Thyroid gland (tissue), 4 donors: ENCODE data around the gene TRMT10C. TPM values are rescaled to one million over a fixed set of nuclear protein-coding genes. Genes with fewer than 3 reads are reported as not detected.
"Not testable (repeated sequence)": the region's sequence is repeated elsewhere in the genome, so short reads cannot be mapped to it uniquely, and the experiment has no call there.

ENCODE experiments used
- DNase-seq, 2 donors: peaks; one replicate each; pipeline ENCODE4 v3.0.0-alpha.2; 2019
- H3K27ac ChIP-seq, 3 donors: fragments of 200-600 bp; sonication (generic); 1 replicate in 2 of 3; 2 replicates in 1 of 3; pipeline ENCODE4 v1.5.1; 2016 to 2019; ENCODE audit warnings: mild to moderate bottlenecking in 1 of 3, moderate library complexity in 1 of 3
- H3K27me3 ChIP-seq: fragments of 200-600 bp; sonication (generic); one replicate; pipeline ENCODE4 v1.5.1; 2019
- H3K36me3 ChIP-seq, 2 donors: fragments of 200-600 bp; sonication (generic); one replicate each; pipeline ENCODE4 v1.5.1; 2016 to 2019
- H3K4me1 ChIP-seq, 2 donors: fragments of 200-600 bp; sonication (generic); one replicate each; pipeline ENCODE4 v1.5.1; 2017 to 2019
- H3K4me3 ChIP-seq, 3 donors: fragments of 200-600 bp; sonication (generic); replicated peaks in 1 of 3; 1 replicate in 2 of 3; 2 replicates in 1 of 3; pipeline ENCODE4 v1.5.1; 2016; ENCODE audit warnings: mild to moderate bottlenecking in 1 of 3
- H3K9me3 ChIP-seq: fragments of 200-600 bp; sonication (generic); one replicate; pipeline ENCODE4 v1.5.1; 2017
- CTCF ChIP-seq, 6 experiments: fragments of 200-600 bp in 3 of 6; fragments of 450-650 bp in 3 of 6; sonication (generic) in 3 of 6; IDR thresholded peaks; one replicate each; pipeline ENCODE4 v1.5.1; 2016 to 2019; ENCODE audit warnings: antibody characterized with exemption in 6 of 6, mild to moderate bottlenecking in 2 of 6, inconsistent platforms in 1 of 6, moderate library complexity in 1 of 6
- POLR2A ChIP-seq, 2 donors: fragments of 450-650 bp; IDR thresholded peaks; one replicate each; pipeline ENCODE4 v1.6.1; 2017; ENCODE audit warnings: antibody characterized with exemption in 2 of 2, mild to moderate bottlenecking in 2 of 2, moderate library complexity in 1 of 2
- WGBS, 2 donors: methylation state at CpG; one replicate each; pipeline ENCODE4 v1.1.5; 2017; 5-methylcytosine and 5-hydroxymethylcytosine counted together
- intact Hi-C: fragments of 100-400 bp; cut with DNase I; formaldehyde crosslinking; loops from one replicate; pipeline ENCODE4 v1.15.1; 2023
- total RNA-seq, 4 donors: library from RNA; depleted of rRNA; stranded (reverse); fragments of >200 nt; gene quantifications; one replicate each; pipeline ENCODE4 v1.2.3, GENCODE V29; 2016

The TRMT10C gene
- total RNA-seq, 4 donors from 2014 or later = 11.7 to 22.2 (median 18.6) TPM

- Histone ChIP-seq H3K36me3 (peaks cover 0 to 3% of the 10 kb centered on the region in 2 donors), H3K4me1 (peaks cover 5 to 19% of the 10 kb centered on the region in 2 donors), H3K27me3 (no peaks in the 10 kb centered on the region), H3K4me3 (no peak overlapping the region), H3K9me3 (no peaks in the 10 kb centered on the region), H3K27ac (no peak overlapping the region)
- no peak for TF ChIP-seq CTCF (IDR thresholded peaks at IDR 0.05)
- no peak for TF ChIP-seq POLR2A (IDR thresholded peaks at IDR 0.05)
- intact Hi-C loops = no loop called here
- WGBS, 2 donors = 96 to 97% methylated on average over 6 of the region's 6 CpGs
- DNase-seq = no peak
These were observed 15.6 kb downstream of the TRMT10C start for GRCh38 chr3:101577286-101577685.

GRCh38 chr3:101588616-101589015 is 26.9 kb downstream of the TRMT10C start:
- Histone ChIP-seq H3K27ac (no peak overlapping the region), H3K36me3 (peaks cover 15 to 27% of the 10 kb centered on the region in 2 donors), H3K4me3 (no peak overlapping the region), H3K4me1 (no peaks in the 10 kb centered on the region), H3K27me3 (no peaks in the 10 kb centered on the region), H3K9me3 (no peaks in the 10 kb centered on the region)
- intact Hi-C loops = no loop called here
- 52 to 55% methylated on average over 1 of the region's 1 CpG for WGBS, 2 donors
- no peak for DNase-seq
- TF ChIP-seq CTCF (IDR thresholded peaks at IDR 0.05) (no peak), POLR2A (IDR thresholded peaks at IDR 0.05) (no peak)

GRCh38 chr3:101591071-101591470 is 29.4 kb downstream of the TRMT10C start:
- intact Hi-C loops = no loop called here
- 85 to 88% methylated on average over 3 of the region's 3 CpGs for WGBS, 2 donors
- peaks cover 21 to 32% of the 10 kb centered on the region in 2 donors for H3K36me3 ChIP-seq

GRCh38 chr3:101602731-101603130 is 41.1 kb downstream of the TRMT10C start:
- Histone ChIP-seq H3K9me3 (no peaks in the 10 kb centered on the region), H3K36me3 (no peaks in the 10 kb centered on the region), H3K27me3 (no peaks in the 10 kb centered on the region), H3K27ac (no peak overlapping the region), H3K4me3 (no peak overlapping the region), H3K4me1 (no peaks in the 10 kb centered on the region)
- TF ChIP-seq CTCF (IDR thresholded peaks at IDR 0.05) = no peak
- no peak for TF ChIP-seq POLR2A (IDR thresholded peaks at IDR 0.05)
- intact Hi-C loops = no loop called here
- 93% methylated on average over 3 of the region's 3 CpGs for WGBS, 2 donors
- no peak for DNase-seq

More at GRCh38 chr3:101591071-101591470, 29.4 kb downstream of the TRMT10C start:
- H3K27me3 ChIP-seq = no peaks in the 10 kb centered on the region
- no peaks in the 10 kb centered on the region for H3K9me3 ChIP-seq
- no peak for DNase-seq
- TF ChIP-seq CTCF (IDR thresholded peaks at IDR 0.05) (no peak), POLR2A (IDR thresholded peaks at IDR 0.05) (no peak)
- no peak overlapping the region for H3K4me3 ChIP-seq
- no peaks in the 10 kb centered on the region for H3K4me1 ChIP-seq
- H3K27ac ChIP-seq = no peak overlapping the region

GRCh38 chr3:101603184-101603583 is 41.5 kb downstream of the TRMT10C start:
- H3K27ac ChIP-seq = no peak overlapping the region
- no peaks in the 10 kb centered on the region for H3K9me3 ChIP-seq
- 93 to 98% methylated on average over 1 of the region's 1 CpG for WGBS, 2 donors
- no peaks in the 10 kb centered on the region for H3K27me3 ChIP-seq
- no peak for DNase-seq
- intact Hi-C loops = no loop called here
- no peak overlapping the region for H3K4me3 ChIP-seq
- no peaks in the 10 kb centered on the region for H3K36me3 ChIP-seq
- no peaks in the 10 kb centered on the region for H3K4me1 ChIP-seq
- TF ChIP-seq CTCF (IDR thresholded peaks at IDR 0.05) (no peak), POLR2A (IDR thresholded peaks at IDR 0.05) (no peak)

GRCh38 chr3:101605398-101605797 is 43.7 kb downstream of the TRMT10C start:
- H3K36me3 ChIP-seq, H3K4me3 ChIP-seq, H3K9me3 ChIP-seq, H3K27me3 ChIP-seq, H3K4me1 ChIP-seq, DNase-seq, intact Hi-C loops, H3K27ac ChIP-seq: not testable (repeated sequence)
- WGBS, 2 donors = 65 to 66% methylated on average over 10 of the region's 10 CpGs
